ENCODE results near the gene AQP10. TPM values are rescaled to one million over a fixed set of nuclear protein-coding genes. Genes with fewer than 3 reads are reported as not detected.
"Not testable (repeated sequence)": the region's sequence is repeated elsewhere in the genome, so short reads cannot be mapped to it uniquely, and the experiment has no call there.

Gene AQP10
- total RNA-seq, 2 experiments from 2014 or later: not detected

DNA sequence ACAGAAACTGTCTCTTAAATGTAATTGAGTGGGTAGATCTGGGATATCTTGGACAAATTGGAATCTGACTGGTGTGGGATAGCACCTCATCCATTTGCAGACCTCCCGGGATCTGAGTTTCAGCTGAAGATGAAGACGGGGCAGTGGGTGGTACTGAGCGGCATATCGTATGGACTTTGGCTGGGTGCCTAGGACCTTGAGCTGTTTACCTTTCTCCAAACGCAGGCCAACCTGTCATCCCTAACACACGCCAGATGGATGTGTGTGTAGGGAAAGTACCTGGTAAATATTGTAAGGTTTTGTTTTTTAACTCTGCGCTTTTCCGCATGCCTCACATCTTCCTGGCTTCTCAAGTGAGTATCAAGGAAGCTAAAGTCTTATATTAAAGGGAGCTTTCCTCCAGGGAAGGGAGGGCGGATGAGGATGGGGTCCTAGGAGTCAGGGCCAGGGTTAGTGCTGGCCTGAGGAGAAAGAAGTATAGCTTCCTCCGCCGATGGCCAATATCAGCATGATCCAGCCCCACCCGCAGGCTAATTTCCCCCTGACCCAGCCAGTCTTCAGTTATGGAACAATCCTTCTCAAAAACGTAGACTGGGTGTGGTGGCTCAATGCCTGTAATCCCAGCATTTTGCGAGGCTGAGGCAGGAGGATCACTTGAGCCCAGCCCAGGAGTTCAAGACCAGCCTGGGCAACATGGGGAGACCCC lies 30.6 kb downstream of the AQP10 start:
- H3K9me3 Mint-ChIP-seq (ENCODE audit: low read depth): no peaks in the 10 kb centered on the region
- no peak overlapping the region for H3K27ac Mint-ChIP-seq
- CTCF ChIA-PET: interaction anchor here (1.1 to 16.1 kb wide), 4 partner anchors 10 to 75 kb away, joined by 3 to 292 read pairs (median 4); partner anchors contain the start of gene ATP8B2

DNA sequence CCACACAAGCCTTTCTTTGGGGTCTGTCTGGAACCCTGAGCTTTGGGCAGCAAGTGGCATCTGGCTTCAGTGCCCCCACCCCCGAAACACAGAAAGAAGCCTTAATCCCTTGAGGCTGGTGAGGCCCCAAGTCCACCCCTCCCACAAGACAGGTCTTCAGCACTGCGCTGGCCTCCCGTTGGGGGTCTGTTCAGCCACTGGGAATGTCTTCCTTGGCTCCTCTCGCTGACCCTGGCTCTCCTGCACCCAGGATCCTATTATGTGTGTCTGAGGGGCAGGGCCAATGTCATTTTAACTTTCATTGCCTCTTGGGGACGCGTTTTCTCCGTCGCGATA lies 31.3 kb downstream of the AQP10 start:
- H3K27ac Mint-ChIP-seq: no peak overlapping the region
- CTCF ChIA-PET: interaction anchor here (0.7 to 16.1 kb wide), 6 partner anchors 8 to 111 kb away, joined by 3 to 292 read pairs (median 3); partner anchors contain the start of gene ATP8B2

More for the DNA sequence above, 30.6 kb downstream of the AQP10 start:
- Mint-ChIP-seq H3K36me3 (peaks cover 18% of the 10 kb centered on the region), H3K4me1 (peaks cover 26% of the 10 kb centered on the region), H3K4me3 (no peak overlapping the region), H3K27me3 (peaks cover 19% of the 10 kb centered on the region)
- ATAC-seq (no peak), DNase-seq (no peak)

DNA sequence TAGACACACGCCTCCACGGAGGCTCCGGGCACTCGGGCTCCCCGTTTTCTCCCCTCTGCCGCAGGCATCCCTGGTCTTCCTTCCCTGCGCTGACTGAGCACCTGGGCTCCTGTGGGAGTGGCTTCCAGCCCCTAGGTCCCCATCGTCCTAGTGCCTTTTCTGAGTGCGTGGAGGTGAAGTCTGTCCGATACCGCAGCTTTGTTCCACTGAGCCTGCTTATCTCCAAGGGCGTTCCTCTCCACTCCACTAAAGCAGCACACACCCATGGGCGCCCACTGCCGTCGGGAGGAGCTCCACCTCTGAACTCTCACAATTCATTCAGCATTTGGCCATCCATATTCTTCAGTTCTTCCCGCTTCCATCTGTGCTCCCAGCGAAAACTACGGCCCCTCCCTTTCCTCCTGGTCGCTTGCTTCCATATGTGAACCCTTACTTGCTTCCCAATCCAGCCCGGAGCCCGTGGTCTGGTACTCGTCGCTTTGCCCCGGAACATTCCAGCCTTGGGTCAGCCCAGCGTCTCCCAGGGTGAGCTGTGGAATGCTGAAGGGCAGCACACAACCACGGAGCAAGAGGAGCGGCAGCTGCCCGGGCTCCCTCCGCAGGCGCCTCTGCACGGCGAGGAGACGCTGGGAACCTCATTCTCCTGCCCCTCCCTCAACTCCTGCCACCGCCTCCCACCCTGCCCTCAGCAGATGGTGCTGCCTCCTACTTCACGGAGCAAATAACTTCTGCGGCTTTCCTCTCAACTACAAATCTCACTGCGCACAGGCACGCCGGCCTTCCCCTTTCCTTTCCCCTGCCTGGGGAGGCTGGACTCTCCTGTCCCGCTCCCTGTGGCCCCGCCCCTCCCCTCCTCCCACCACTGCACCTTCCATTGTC lies 31.9 kb downstream of the AQP10 start:
- DNase-seq: no peak
- peak overlapping the region; percentile 62 for H3K4me3 Mint-ChIP-seq
- CTCF ChIA-PET: interaction anchor here (0.7 to 16.1 kb wide), 8 partner anchors 9 to 128 kb away, joined by 3 to 292 read pairs (median 4); partner anchors contain the start of gene ATP8B2
- peaks cover 19% of the 10 kb centered on the region for H3K27me3 Mint-ChIP-seq
- H3K27ac Mint-ChIP-seq: no peak overlapping the region
- peaks cover 12% of the 10 kb centered on the region for H3K36me3 Mint-ChIP-seq
- H3K4me1 Mint-ChIP-seq: peaks cover 22% of the 10 kb centered on the region
- H3K9me3 Mint-ChIP-seq (ENCODE audit: low read depth): no peaks in the 10 kb centered on the region
- peak; percentile 66 for ATAC-seq

More for the DNA sequence above, 31.3 kb downstream of the AQP10 start:
- H3K27me3 Mint-ChIP-seq: peaks cover 19% of the 10 kb centered on the region
- peak overlapping the region; percentile 62 for H3K4me3 Mint-ChIP-seq
- H3K36me3 Mint-ChIP-seq: peaks cover 14% of the 10 kb centered on the region
- H3K9me3 Mint-ChIP-seq (ENCODE audit: low read depth): no peaks in the 10 kb centered on the region
- no peak for DNase-seq
- H3K4me1 Mint-ChIP-seq: peaks cover 22% of the 10 kb centered on the region
- no peak for ATAC-seq

DNA sequence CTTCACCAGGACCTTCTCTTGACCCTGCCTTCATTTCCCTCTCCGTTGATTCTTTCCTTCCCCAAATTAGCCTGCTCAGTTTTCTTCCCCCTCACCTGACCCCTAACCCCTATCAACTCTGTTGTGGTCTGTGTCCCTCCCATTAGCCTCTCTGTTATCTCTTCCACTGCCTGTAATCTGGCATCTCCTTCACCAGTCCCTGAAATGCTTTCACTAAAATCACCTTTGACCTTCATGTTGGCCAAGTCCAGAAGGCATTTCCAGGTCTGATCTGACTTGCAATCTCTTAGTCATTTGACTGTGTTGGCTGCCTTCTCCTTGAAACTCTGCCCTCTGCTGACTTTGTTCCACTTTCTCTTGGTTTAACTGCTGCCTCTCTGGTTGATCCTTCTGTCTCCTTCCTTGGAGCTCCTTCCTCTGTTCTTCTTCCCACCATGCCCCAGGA lies 32.6 kb downstream of the AQP10 start:
- Mint-ChIP-seq H3K4me1 (peaks cover 20% of the 10 kb centered on the region), H3K4me3 (peak overlapping the region; percentile 62), H3K9me3 (ENCODE audit: low read depth) (no peaks in the 10 kb centered on the region), H3K27me3 (peaks cover 19% of the 10 kb centered on the region), H3K36me3 (peaks cover 7% of the 10 kb centered on the region), H3K27ac (no peak overlapping the region)
- CTCF ChIA-PET: interaction anchor here (0.9 to 16.1 kb wide), 7 partner anchors 8 to 293 kb away, joined by 3 to 292 read pairs (median 5); partner anchors contain the start of gene ATP8B2
- ATAC-seq (peak; percentile 63), DNase-seq (no peak)

DNA sequence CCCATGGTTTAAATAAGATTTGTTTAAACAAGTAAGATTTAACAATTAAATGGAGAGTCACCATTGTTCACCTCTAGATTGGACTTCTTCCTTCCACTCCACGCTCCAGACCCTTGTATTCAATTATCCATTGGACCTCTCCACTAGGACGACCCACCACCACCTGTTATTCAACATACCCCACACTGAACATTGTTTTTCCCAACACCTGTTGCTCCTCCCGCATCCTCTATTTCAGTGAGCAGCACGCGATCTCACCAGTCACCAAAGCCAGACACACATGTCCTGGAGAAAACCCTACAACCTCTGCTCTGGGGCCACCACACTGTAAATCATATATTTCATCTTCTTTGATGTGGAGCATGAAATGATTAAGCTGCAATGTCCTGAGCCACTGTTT lies 33.1 kb downstream of the AQP10 start:
- peaks cover 20% of the 10 kb centered on the region for H3K4me1 Mint-ChIP-seq
- no peak for DNase-seq
- no peak for ATAC-seq
- H3K9me3 Mint-ChIP-seq (ENCODE audit: low read depth): no peaks in the 10 kb centered on the region
- H3K4me3 Mint-ChIP-seq: no peak overlapping the region
- H3K27ac Mint-ChIP-seq: no peak overlapping the region
- CTCF ChIA-PET: interaction anchor here (0.9 to 16.1 kb wide), 7 partner anchors 9 to 293 kb away, joined by 3 to 292 read pairs (median 5); partner anchors contain the start of gene ATP8B2
- peaks cover 19% of the 10 kb centered on the region for H3K27me3 Mint-ChIP-seq
- peaks cover 5% of the 10 kb centered on the region for H3K36me3 Mint-ChIP-seq

DNA sequence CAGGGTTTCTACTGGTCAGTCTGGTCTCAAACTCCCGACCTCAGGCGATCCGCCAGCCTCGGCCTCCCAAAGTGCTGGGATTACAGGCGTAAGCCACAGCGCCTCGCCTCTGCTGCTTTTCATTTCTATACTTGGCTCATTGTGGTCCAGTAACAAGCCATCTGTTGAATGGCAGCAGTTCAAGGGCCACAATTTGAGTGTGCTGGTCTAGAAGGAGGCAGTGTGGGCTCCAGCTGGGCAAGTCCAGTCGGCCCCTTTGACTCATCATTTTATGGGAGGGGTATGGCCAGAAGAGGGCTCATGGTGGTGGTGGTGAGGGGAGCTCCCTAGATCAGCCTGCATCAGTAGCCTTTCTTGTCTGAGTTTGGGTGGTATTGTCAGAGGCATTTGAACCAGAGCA lies 37.6 kb downstream of the AQP10 start:
- CTCF ChIA-PET: no interaction called here
- no peak for DNase-seq
- Mint-ChIP-seq H3K27ac (no peak overlapping the region), H3K36me3 (no peaks in the 10 kb centered on the region), H3K4me1 (peaks cover 5% of the 10 kb centered on the region), H3K27me3 (peaks cover 19% of the 10 kb centered on the region), H3K4me3 (no peak overlapping the region), H3K9me3 (ENCODE audit: low read depth) (no peaks in the 10 kb centered on the region)
- no peak for ATAC-seq

DNA sequence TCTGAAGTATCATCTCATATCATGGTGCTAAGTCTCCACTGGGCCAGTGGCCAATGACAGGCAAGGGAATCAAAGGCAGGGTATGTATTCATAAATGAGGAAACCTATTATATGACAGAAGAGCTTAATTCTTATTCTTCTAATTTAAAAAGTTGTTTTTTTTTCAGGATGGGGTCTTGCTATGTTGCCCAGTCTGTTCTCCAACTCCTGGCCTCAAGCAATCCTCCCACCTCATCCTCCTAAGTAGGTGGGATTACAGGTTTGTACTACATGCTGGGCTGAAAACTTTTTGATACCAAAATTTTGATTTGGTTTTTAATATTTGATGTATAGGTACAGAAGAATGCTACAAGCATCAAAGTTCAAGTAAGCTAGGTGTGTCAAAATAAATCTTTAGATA lies 39.4 kb downstream of the AQP10 start:
- Mint-ChIP-seq H3K4me3 (no peak overlapping the region), H3K27me3 (peaks cover 13% of the 10 kb centered on the region), H3K36me3 (no peaks in the 10 kb centered on the region), H3K4me1 (no peaks in the 10 kb centered on the region), H3K9me3 (ENCODE audit: low read depth) (no peaks in the 10 kb centered on the region), H3K27ac (no peak overlapping the region)
- DNase-seq (no peak), ATAC-seq (no peak)
- CTCF ChIA-PET: interaction anchor here (1.1 to 1.6 kb wide), 4 partner anchors 15 to 74 kb away, joined by 3 to 6 read pairs (median 3); no protein-coding TSS in a partner anchor

DNA sequence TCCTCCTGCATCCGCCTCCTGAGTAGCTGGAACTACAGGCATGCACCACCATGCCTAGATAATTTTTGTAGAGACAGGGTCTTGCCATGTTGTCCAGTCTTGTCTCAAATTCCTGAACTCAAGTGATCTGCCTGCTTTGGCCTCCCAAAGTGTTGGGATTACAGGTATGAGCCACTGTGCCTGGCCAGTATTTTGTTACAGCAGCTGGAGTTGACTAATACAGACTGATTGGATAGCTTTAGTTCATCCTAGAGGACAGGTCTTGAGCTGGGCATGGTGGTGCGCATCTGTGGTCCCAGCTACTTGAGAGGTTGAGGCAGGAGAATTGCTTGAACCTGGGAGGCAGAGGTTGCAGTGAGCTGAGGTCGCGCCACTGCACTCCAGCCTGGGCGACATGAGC lies 40.0 kb downstream of the AQP10 start:
- peaks cover 14% of the 10 kb centered on the region for H3K27me3 Mint-ChIP-seq
- not testable (repeated sequence) for H3K4me3 Mint-ChIP-seq; H3K9me3 Mint-ChIP-seq (ENCODE audit: low read depth); H3K4me1 Mint-ChIP-seq; H3K27ac Mint-ChIP-seq; DNase-seq; ATAC-seq; H3K36me3 Mint-ChIP-seq
- CTCF ChIA-PET: interaction anchor here (0.9 to 1.6 kb wide), 6 partner anchors 9 to 73 kb away, joined by 3 to 6 read pairs (median 3); no protein-coding TSS in a partner anchor

DNA sequence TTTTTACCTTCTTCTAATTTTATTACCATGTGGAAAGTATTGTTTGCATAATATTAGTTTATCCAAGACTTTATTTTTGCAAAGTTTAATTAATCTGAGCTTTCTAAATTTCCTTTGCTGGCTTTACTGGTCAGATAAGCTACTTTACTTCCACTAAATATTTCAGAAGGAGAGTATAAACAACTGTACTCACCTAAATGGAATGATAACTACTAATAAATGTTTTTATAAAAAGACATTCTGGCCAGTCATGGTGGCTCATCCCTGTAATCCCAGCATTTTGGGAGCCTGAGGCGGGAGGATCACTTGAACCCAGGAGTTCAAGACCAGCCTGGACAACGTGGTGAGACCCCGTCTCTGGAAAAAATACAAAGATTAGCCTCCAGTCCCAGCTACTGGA lies 40.5 kb downstream of the AQP10 start:
- Mint-ChIP-seq H3K27ac (no peak overlapping the region), H3K4me1 (peaks cover 2% of the 10 kb centered on the region), H3K27me3 (peaks cover 15% of the 10 kb centered on the region), H3K4me3 (no peak overlapping the region), H3K9me3 (ENCODE audit: low read depth) (no peaks in the 10 kb centered on the region), H3K36me3 (no peaks in the 10 kb centered on the region)
- no peak for DNase-seq
- ATAC-seq: no peak
- CTCF ChIA-PET: interaction anchor here (0.9 to 1.6 kb wide), 5 partner anchors 10 to 26 kb away, joined by 3 to 6 read pairs (median 3); no protein-coding TSS in a partner anchor

DNA sequence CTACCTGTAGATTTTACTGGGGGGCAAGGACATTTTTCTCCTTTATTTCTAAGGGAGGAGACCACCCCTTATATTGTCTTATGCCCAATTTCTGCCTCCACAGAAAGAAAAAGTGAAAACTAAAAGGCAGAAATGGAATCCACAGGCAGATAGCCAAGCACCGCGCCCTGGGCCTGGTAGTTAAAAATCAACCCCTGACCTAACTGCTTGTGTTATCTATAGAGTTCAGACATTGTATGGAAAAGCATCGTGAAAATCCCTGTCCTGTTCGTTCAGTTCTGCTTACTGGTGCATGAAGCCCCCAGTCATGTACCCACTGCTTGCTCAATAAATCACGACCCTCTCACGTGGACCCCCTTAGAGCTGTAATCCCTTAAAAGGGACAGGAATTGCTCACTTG lies 50.5 kb downstream of the AQP10 start:
- ATAC-seq: no peak
- no peaks in the 10 kb centered on the region for H3K9me3 Mint-ChIP-seq (ENCODE audit: low read depth)
- H3K4me3 Mint-ChIP-seq: no peak overlapping the region
- CTCF ChIA-PET: interaction anchor here (0.6 kb wide), 1 partner anchor 100 kb away, joined by 3 read pairs; no protein-coding TSS in a partner anchor
- DNase-seq: no peak
- no peaks in the 10 kb centered on the region for H3K36me3 Mint-ChIP-seq
- peaks cover 9% of the 10 kb centered on the region for H3K4me1 Mint-ChIP-seq
- H3K27ac Mint-ChIP-seq: no peak overlapping the region
- H3K27me3 Mint-ChIP-seq: no peaks in the 10 kb centered on the region

DNA sequence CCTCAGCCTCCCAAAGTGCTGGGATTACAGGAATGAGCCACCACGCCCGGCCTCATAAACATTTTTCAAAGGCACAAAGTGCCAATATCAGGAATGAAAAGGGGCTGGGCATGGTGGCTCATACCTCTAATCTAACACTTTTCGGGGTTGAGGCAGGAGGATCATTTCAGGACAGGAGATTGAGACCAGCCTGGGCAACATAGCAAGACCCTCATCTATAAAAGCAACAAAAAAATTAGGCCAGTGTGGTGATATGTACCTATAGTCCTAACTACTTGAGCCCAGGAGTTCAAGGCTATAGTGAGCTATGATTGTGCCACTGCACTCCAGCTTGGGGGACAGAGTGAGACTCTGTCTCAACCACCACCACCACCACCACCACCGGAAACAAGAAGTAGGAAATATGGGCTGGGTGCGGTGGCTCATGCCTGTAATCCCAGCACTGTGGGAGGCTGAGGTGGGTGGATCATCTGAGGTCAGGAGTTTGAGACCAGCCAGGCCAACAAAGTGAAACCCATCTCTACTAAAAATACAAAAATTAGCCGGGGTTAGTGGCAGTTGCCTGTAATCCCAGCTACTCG lies 53.0 kb downstream of the AQP10 start:
- not testable (repeated sequence) for H3K4me3 Mint-ChIP-seq; H3K4me1 Mint-ChIP-seq; H3K27me3 Mint-ChIP-seq; H3K9me3 Mint-ChIP-seq (ENCODE audit: low read depth); H3K36me3 Mint-ChIP-seq; ATAC-seq; H3K27ac Mint-ChIP-seq
- CTCF ChIA-PET: interaction anchor here (1.8 kb wide), 1 partner anchor 39 kb away, joined by 5 read pairs; no protein-coding TSS in a partner anchor
- peak; percentile 56 for DNase-seq
